Measurements from ENCODE around the gene RBBP9. TPM values are rescaled to one million over a fixed set of nuclear protein-coding genes. Genes with fewer than 3 reads are reported as not detected.

Gene RBBP9
- total and polyA plus RNA-seq, 10 donors, result 2.8 to 13.4 (median 10.2) TPM

- no peak for DNase-seq
- H3K4me3 ChIP-seq, result no peak overlapping the region
- H3K27me3 ChIP-seq (replicated peaks in 1 of 7), result no peaks in the 10 kb centered on the region
- peaks cover 0 to 100% (median 75%) of the 10 kb centered on the region in 6 donors for H3K36me3 ChIP-seq
- no peaks in the 10 kb centered on the region for H3K9me3 ChIP-seq
- intact Hi-C loops (cut with DNase I; ENCODE audit: low total_unique reads), result no loop called here
- WGBS, 5 donors, result 93 to 97% (median 95%) methylated on average over 5 of the region's 5 CpGs
- H3K27ac ChIP-seq, result no peak overlapping the region
- TF ChIP-seq CTCF (IDR thresholded peaks at IDR 0.05 in 8 of 11, conservative IDR thresholded peaks at IDR 0.05 in 3 of 11) (no peak), POLR2A (IDR thresholded peaks at IDR 0.05) (no peak), POLR2AphosphoS5 (IDR thresholded peaks at IDR 0.05) (no peak)
- no peaks in the 10 kb centered on the region for H3K4me1 ChIP-seq
These were observed 44.7 kb upstream of the RBBP9 start for GRCh38 chr20:18541741-18542140.

- 90 to 100% (median 100%) methylated on average over 2 of the region's 2 CpGs for WGBS, 5 donors
- Histone ChIP-seq H3K36me3 (peaks cover 2 to 100% (median 73%) of the 10 kb centered on the region in 6 donors), H3K27me3 (replicated peaks in 1 of 7) (no peaks in the 10 kb centered on the region), H3K4me3 (no peak overlapping the region), H3K9me3 (no peaks in the 10 kb centered on the region), H3K27ac (no peak overlapping the region), H3K4me1 (no peaks in the 10 kb centered on the region)
- intact Hi-C loops (cut with DNase I; ENCODE audit: low total_unique reads), result no loop called here
- TF ChIP-seq POLR2A (IDR thresholded peaks at IDR 0.05) (no peak), POLR2AphosphoS5 (IDR thresholded peaks at IDR 0.05) (no peak), CTCF (IDR thresholded peaks at IDR 0.05 in 8 of 11, conservative IDR thresholded peaks at IDR 0.05 in 3 of 11) (no peak)
- no peak for DNase-seq
These were observed 40.6 kb upstream of the RBBP9 start for GRCh38 chr20:18537651-18538050.

- intact Hi-C loops (cut with DNase I; ENCODE audit: low total_unique reads), result no loop called here
- Histone ChIP-seq H3K27me3 (replicated peaks in 1 of 7) (no peaks in the 10 kb centered on the region), H3K9me3 (no peaks in the 10 kb centered on the region), H3K4me1 (no peaks in the 10 kb centered on the region), H3K27ac (no peak overlapping the region), H3K4me3 (no peak overlapping the region), H3K36me3 (peaks cover 2 to 100% (median 79%) of the 10 kb centered on the region in 6 donors)
- TF ChIP-seq POLR2AphosphoS5 (IDR thresholded peaks at IDR 0.05) (no peak), POLR2A (IDR thresholded peaks at IDR 0.05) (no peak), CTCF (IDR thresholded peaks at IDR 0.05 in 8 of 11, conservative IDR thresholded peaks at IDR 0.05 in 3 of 11) (no peak)
- WGBS, 5 donors, result 84 to 93% (median 87%) methylated on average over 6 of the region's 6 CpGs
- no peak for DNase-seq
These were observed 37.1 kb upstream of the RBBP9 start for GRCh38 chr20:18533978-18534644.

GRCh38 chr20:18533491-18533890 lies 36.5 kb upstream of the RBBP9 start:
- H3K27me3 ChIP-seq (replicated peaks in 1 of 7), result no peaks in the 10 kb centered on the region
- peaks cover 2 to 100% (median 84%) of the 10 kb centered on the region in 6 donors for H3K36me3 ChIP-seq

More at GRCh38 chr20:18533491-18533890, 36.5 kb upstream of the RBBP9 start:
- Histone ChIP-seq H3K4me3 (no peak overlapping the region), H3K9me3 (no peaks in the 10 kb centered on the region), H3K27ac (no peak overlapping the region), H3K4me1 (no peaks in the 10 kb centered on the region)
- intact Hi-C loops (cut with DNase I; ENCODE audit: low total_unique reads), result no loop called here
- no peak for TF ChIP-seq POLR2A (IDR thresholded peaks at IDR 0.05)
- no peak for TF ChIP-seq CTCF (IDR thresholded peaks at IDR 0.05 in 8 of 11, conservative IDR thresholded peaks at IDR 0.05 in 3 of 11)
- no peak for TF ChIP-seq POLR2AphosphoS5 (IDR thresholded peaks at IDR 0.05)
- WGBS, 5 donors, result 57 to 74% (median 69%) methylated on average over 1 of the region's 1 CpG
- DNase-seq, result no peak
